Measurements from ENCODE around the gene TM2D1. TPM values are rescaled to one million over a fixed set of nuclear protein-coding genes. Genes with fewer than 3 reads are reported as not detected.

TM2D1 gene
- total RNA-seq, 2 donors from 2014 or later: 24.1 to 32.9 TPM

DNA sequence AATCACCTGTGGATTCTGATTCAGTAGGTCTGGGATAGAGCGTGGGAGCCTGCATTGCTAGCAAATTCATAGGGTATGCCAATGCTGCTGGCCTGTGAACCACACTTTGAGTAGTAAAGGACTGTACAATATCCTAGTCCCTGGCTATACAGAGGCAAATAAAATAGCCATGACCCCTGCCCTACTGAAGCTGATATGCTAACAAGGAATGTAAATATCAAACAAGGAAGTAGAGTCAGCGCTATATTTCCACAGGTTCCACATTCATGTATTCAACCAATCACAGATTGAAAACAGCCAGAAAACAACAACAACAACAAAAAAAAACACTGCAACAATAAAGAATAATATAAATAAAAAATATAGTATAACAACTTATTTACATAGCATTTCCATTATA lies 77.8 kb downstream of the TM2D1 start:
- Mint-ChIP-seq H3K36me3 (ENCODE audit: low read depth) (no peaks in the 10 kb centered on the region), H3K4me3 (no peak overlapping the region), H3K27ac (no peak overlapping the region), H3K9me3 (no peaks in the 10 kb centered on the region), H3K27me3 (ENCODE audit: insufficient read depth) (no peaks in the 10 kb centered on the region), H3K4me1 (no peaks in the 10 kb centered on the region)
- 89 to 99% methylated on average over 1 to 2 of the region's 2 CpGs for WGBS, 2 experiments (ENCODE audit: insufficient coverage in 1 of 2, insufficient read length in 1 of 2)
- no peak for DNase-seq
- TF ChIP-seq, protein P1, sequence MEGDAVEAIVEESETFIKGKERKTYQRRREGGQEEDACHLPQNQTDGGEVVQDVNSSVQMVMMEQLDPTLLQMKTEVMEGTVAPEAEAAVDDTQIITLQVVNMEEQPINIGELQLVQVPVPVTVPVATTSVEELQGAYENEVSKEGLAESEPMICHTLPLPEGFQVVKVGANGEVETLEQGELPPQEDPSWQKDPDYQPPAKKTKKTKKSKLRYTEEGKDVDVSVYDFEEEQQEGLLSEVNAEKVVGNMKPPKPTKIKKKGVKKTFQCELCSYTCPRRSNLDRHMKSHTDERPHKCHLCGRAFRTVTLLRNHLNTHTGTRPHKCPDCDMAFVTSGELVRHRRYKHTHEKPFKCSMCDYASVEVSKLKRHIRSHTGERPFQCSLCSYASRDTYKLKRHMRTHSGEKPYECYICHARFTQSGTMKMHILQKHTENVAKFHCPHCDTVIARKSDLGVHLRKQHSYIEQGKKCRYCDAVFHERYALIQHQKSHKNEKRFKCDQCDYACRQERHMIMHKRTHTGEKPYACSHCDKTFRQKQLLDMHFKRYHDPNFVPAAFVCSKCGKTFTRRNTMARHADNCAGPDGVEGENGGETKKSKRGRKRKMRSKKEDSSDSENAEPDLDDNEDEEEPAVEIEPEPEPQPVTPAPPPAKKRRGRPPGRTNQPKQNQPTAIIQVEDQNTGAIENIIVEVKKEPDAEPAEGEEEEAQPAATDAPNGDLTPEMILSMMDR (conservative IDR thresholded peaks at IDR 0.05): no peak
- no peak overlapping the region for H3K27ac ChIP-seq (ENCODE audit: low read depth, low read length)
- H3K9ac ChIP-seq (ENCODE audit: extremely low read depth, low read length, poor library complexity, severe bottlenecking): no peak overlapping the region
- H3K27me3 ChIP-seq (ENCODE audit: control insufficient read depth, insufficient read depth, low read length, poor library complexity, severe bottlenecking): peaks cover 5% of the 10 kb centered on the region
- H3K4me1 ChIP-seq (ENCODE audit: control insufficient read depth, insufficient read depth, low read length): no peaks in the 10 kb centered on the region
- H3K9me3 ChIP-seq (ENCODE audit: control insufficient read depth, low read length): no peaks in the 10 kb centered on the region
- no peak overlapping the region for H3K4me3 ChIP-seq (ENCODE audit: low read length)
- H3K36me3 ChIP-seq (ENCODE audit: control insufficient read depth, insufficient read depth, low read length): no peaks in the 10 kb centered on the region

DNA sequence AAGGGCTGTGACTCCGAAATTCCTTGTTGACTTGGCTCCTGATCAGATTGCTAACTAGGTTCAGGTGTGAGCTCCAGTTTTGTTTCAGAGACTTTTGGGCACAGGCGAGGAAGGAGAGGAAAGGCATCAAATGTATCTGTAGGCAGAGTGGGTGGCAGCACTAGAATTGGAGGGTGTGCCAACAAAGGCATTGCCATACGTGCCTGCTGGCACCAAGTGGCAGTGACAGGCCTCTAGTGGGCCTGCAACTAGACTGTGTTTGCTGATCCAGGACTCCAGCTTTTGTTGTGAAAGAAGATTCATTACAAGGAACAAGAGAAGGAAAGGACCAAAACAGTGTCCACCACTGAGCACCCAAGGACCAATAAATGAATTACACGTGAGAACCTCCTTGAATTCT lies 79.5 kb downstream of the TM2D1 start:
- H3K27me3 Mint-ChIP-seq (ENCODE audit: insufficient read depth): peaks cover 4% of the 10 kb centered on the region
- no peak overlapping the region for H3K4me3 Mint-ChIP-seq
- no peak overlapping the region for H3K27ac Mint-ChIP-seq
- no peaks in the 10 kb centered on the region for H3K9me3 Mint-ChIP-seq
- H3K27ac ChIP-seq (ENCODE audit: low read depth, low read length): no peak overlapping the region
- TF ChIP-seq, protein P1 (conservative IDR thresholded peaks at IDR 0.05): no peak
- WGBS, 2 experiments (ENCODE audit: insufficient coverage in 1 of 2, insufficient read length in 1 of 2): 89 to 93% methylated on average over 3 to 4 of the region's 4 CpGs
- peaks cover 5% of the 10 kb centered on the region for H3K27me3 ChIP-seq (ENCODE audit: control insufficient read depth, insufficient read depth, low read length, poor library complexity, severe bottlenecking)
- no peaks in the 10 kb centered on the region for H3K4me1 ChIP-seq (ENCODE audit: control insufficient read depth, insufficient read depth, low read length)
- H3K4me3 ChIP-seq (ENCODE audit: low read length): no peak overlapping the region
- DNase-seq: no peak
- no peaks in the 10 kb centered on the region for H3K9me3 ChIP-seq (ENCODE audit: control insufficient read depth, low read length)
- no peaks in the 10 kb centered on the region for H3K36me3 ChIP-seq (ENCODE audit: control insufficient read depth, insufficient read depth, low read length)
- no peak overlapping the region for H3K9ac ChIP-seq (ENCODE audit: extremely low read depth, low read length, poor library complexity, severe bottlenecking)
- no peaks in the 10 kb centered on the region for H3K36me3 Mint-ChIP-seq (ENCODE audit: low read depth)
- peaks cover 5% of the 10 kb centered on the region for H3K4me1 Mint-ChIP-seq

DNA sequence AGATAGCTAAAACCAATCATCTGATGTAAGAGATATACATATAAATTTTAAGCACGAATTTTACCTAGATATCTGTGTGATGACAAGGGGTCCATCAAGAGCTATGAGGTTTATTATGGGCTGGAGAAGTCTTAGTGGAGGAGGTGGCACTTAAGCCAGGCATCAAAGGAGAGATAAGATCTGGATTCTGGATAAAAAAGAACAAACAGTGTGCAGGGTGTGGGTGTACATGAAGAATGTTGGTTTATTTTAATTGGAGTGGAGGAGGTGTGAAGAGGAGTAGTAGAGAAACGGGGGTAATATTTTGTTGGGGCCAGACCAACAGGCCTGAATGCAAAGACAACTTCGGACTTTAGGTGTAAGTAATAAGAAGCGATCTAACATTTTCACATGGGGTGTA lies 80.6 kb downstream of the TM2D1 start:
- Histone ChIP-seq H3K36me3 (ENCODE audit: control insufficient read depth, insufficient read depth, low read length) (no peaks in the 10 kb centered on the region), H3K9me3 (ENCODE audit: control insufficient read depth, low read length) (no peaks in the 10 kb centered on the region), H3K27me3 (ENCODE audit: control insufficient read depth, insufficient read depth, low read length, poor library complexity, severe bottlenecking) (peaks cover 5% of the 10 kb centered on the region), H3K9ac (ENCODE audit: extremely low read depth, low read length, poor library complexity, severe bottlenecking) (no peak overlapping the region), H3K4me3 (ENCODE audit: low read length) (no peak overlapping the region), H3K4me1 (ENCODE audit: control insufficient read depth, insufficient read depth, low read length) (no peaks in the 10 kb centered on the region), H3K27ac (ENCODE audit: low read depth, low read length) (no peak overlapping the region)
- Mint-ChIP-seq H3K27me3 (ENCODE audit: insufficient read depth) (peaks cover 4% of the 10 kb centered on the region), H3K27ac (no peak overlapping the region), H3K4me1 (peaks cover 5% of the 10 kb centered on the region), H3K4me3 (no peak overlapping the region), H3K9me3 (no peaks in the 10 kb centered on the region), H3K36me3 (ENCODE audit: low read depth) (no peaks in the 10 kb centered on the region)
- DNase-seq: no peak
- 92 to 96% methylated on average over 3 to 4 of the region's 4 CpGs for WGBS, 2 experiments (ENCODE audit: insufficient coverage in 1 of 2, insufficient read length in 1 of 2)
- TF ChIP-seq, protein P1 (conservative IDR thresholded peaks at IDR 0.05): no peak
